ENCODE results near the gene POLA2. TPM values are rescaled to one million over a fixed set of nuclear protein-coding genes. Genes with fewer than 3 reads are reported as not detected.

The POLA2 gene
- total RNA-seq, 1 experiment from 2014 or later = 37.7 TPM

GRCh38 chr11:65225279-65226102, 36.3 kb upstream of the POLA2 start:
- no peak overlapping the region for H2AFZ ChIP-seq (ENCODE audit: low read length)
- H2BK12ac ChIP-seq (ENCODE audit: insufficient read length, low read depth, low read length) = no peak overlapping the region
- peaks cover 17 to 29% (median 25%) of the 10 kb centered on the region in 3 experiments for H3K36me3 Mint-ChIP-seq (ENCODE audit: insufficient read depth in 1 of 3, low read depth in 3 of 3)

More at GRCh38 chr11:65225279-65226102, 36.3 kb upstream of the POLA2 start:
- Histone ChIP-seq H2AK5ac (ENCODE audit: insufficient read length, low read length) (no peak overlapping the region), H3K18ac (ENCODE audit: insufficient read length, low read depth, low read length) (no peak overlapping the region), H3K79me2 (ENCODE audit: insufficient read depth, low read length) (no peaks in the 10 kb centered on the region), H2BK120ac (ENCODE audit: low read depth, low read length, poor library complexity, severe bottlenecking) (no peak overlapping the region), H3T11ph (ENCODE audit: low read length) (no peak overlapping the region), H3K4me1 (ENCODE audit: insufficient read depth, low read length) (no peaks in the 10 kb centered on the region; the same call in 1 of the 2 replicates), H3K14ac (ENCODE audit: insufficient read depth, low read length) (peak overlapping the region; percentile 74), H3K23me2 (ENCODE audit: insufficient read length, low read depth, low read length, poor library complexity, severe bottlenecking) (peaks cover 6% of the 10 kb centered on the region), H3K27me3 (ENCODE audit: insufficient read depth, low read length) (no peaks in the 10 kb centered on the region), H2BK20ac (ENCODE audit: low read depth, low read length, poor library complexity, severe bottlenecking) (no peak overlapping the region), H4K8ac (replicated peaks; ENCODE audit: insufficient read length, low read depth, low read length) (no peak overlapping the region), H3K9ac (ENCODE audit: extremely low read depth, insufficient read length, low read length) (peak overlapping the region; percentile 6), H3K4me2 (ENCODE audit: insufficient read depth, insufficient read length, low read length) (peak overlapping the region; percentile 47), H3K23ac (ENCODE audit: insufficient read length, low read depth, low read length) (no peak overlapping the region), H4K91ac (ENCODE audit: insufficient read length, low read depth, low read length) (no peak overlapping the region), H4K20me1 (ENCODE audit: control insufficient read depth, insufficient read depth, insufficient read length) (no peaks in the 10 kb centered on the region), H3K4ac (ENCODE audit: low read depth, low read length) (no peak overlapping the region), H3K56ac (ENCODE audit: insufficient read length, low read depth, low read length) (no peak overlapping the region), H3K27ac (ENCODE audit: insufficient read length, low read depth, low read length) (no peak overlapping the region), H3K9me3 (ENCODE audit: control insufficient read depth, low read depth, low read length) (no peaks in the 10 kb centered on the region), H2BK15ac (ENCODE audit: low read depth, low read length) (no peak overlapping the region), H2BK5ac (ENCODE audit: insufficient read length, low read length) (no peak overlapping the region), H3K79me1 (ENCODE audit: insufficient read depth, low read depth, low read length, poor library complexity, severe bottlenecking) (no peaks in the 10 kb centered on the region), H4K5ac (ENCODE audit: insufficient read length, low read depth, low read length) (no peak overlapping the region)
- Mint-ChIP-seq H3K4me1 (peaks cover 13 to 17% of the 10 kb centered on the region in 2 experiments), H3K27ac (peak overlapping the region in 2 of 3 experiments; percentile 82 to 91; a peak in 4 of 7 replicates), H3K9me3 (peaks cover 3% of the 10 kb centered on the region in 2 experiments; a peak in 3 of 5 replicates), H3K27me3 (ENCODE audit: low read depth) (peaks cover 3% of the 10 kb centered on the region; the same call in 1 of the 2 replicates), H3K4me3 (peak overlapping the region; percentile 64 to 80)
- TF ChIP-seq CTCF (conservative IDR thresholded peaks at IDR 0.05) = peak; percentile 69
- no CpG with 5 or more reads among the region's 42 CpGs for WGBS (ENCODE audit: extremely low coverage, insufficient read length, low lambda C conversion rate)
- DNase-seq = peak; percentile 69

Data from H9 (cell line).